CD4-positive, alpha-beta T cell treated with Interleukin-4 for 4 hours (primary cell): ENCODE data around the gene PHF1.
A peak's percentile ranks its signal among the peaks of the same experiment; 100 is the strongest.
"Not testable (repeated sequence)": the region's sequence is repeated elsewhere in the genome, so short reads cannot be mapped to it uniquely, and the experiment has no call there.

Source experiments
- DNase-seq: peaks from one replicate; pipeline ENCODE4 v3.0.0-alpha.2; 2020

Gene PHF1

GRCh38 chr6:33410711-33411631, at the start of gene PHF1:
Gene PHF1 (plus strand): TSS chr6:33411014. CDS start chr6:33412264, 1,250 bp downstream.
- peak; percentile 94 for DNase-seq

GRCh38 chr6:33363486-33363885, 47.3 kb upstream of the PHF1 start:
- DNase-seq = not testable (repeated sequence)

DNA sequence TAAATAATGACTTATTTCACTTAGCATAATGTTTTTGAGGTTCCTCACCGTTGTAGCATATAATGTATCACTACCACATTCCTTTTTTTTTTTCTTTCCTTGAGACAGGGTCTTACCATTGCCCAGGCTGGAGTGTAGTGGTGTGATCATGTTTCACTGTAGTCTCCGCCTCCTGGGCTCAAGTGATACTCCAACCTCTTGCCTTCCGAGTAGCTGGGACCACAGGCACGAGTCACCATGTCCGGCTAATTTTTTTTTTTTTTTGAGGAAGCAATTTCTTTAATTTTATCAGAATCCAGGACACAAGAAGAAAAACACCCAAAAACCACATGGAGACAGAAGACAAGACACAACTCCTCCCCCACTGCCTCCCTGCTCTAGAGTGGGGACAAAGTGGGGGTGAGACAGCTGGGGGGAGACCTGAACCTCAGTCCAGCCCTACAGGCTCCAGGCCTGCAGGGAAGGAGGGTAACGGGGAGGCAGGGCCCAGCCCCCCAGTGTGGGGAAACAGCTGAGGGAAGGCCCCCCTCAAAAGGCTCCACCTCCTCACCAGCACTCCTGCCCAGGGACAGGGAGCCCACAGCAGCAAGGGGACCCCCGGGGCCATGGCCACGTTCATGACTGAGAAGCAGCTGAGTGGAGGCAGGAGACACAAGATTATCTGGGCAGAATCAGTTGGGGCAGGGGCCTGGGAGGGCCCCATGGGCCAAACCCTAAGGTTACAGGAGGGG, 46.2 kb upstream of the PHF1 start:
- DNase-seq = not testable (repeated sequence)

DNA sequence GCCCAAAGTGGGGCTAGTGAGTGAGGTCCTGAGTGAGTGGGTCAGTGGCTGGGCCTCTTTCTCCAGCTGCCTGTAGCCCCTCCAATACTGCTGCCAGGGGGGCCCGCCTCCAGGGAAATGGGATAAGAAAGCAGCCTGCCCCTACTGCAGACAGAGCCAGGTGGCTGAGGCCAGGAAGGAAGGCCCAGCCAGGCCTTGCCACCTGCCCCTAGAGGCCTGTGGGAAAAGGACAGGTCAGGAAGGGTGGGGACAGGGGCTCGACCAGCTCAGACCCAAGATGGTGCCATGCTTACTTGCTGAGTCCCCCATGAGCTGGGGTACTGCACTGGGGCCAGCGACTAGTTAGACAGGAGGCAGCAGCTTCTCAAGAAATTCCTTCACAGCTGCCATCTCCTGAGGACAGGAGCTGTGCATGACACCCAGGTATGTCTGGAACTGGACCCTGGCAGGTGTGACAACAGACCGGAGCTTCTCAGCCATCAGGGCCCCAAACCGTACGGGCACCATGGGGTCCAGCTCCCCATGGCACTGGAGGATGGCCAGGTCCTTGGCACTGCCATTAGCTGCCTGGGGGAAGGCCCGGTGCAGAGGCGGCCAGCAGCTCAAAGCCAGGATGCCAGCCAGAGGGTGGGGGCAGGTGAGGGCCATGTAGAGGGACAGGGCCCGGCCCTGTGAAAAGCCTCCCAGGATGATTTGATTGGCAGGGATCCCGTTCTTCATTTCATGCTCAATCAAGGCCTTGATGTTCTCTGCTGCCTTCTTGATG, 45.4 kb upstream of the PHF1 start:
- DNase-seq = not testable (repeated sequence)

- DNase-seq = no peak
These were observed 43.7 kb upstream of the PHF1 start for GRCh38 chr6:33367009-33367714.

DNA sequence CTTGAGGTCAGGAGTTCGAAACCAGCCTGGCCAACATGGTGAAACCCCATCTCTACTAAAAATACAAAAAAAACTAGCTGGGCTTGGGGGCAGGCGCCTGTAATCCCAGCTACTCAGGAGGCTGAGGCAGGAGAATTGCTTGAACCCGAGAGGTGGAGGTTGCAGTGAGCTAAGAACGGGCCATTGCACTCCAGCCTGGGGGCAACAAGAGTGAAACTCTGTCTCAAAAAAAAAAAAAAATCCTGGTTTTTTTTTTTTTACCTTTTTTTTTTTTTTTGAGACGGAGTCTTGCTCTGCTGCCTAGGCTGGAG, 43.1 kb upstream of the PHF1 start:
- DNase-seq = not testable (repeated sequence)

- not testable (repeated sequence) for DNase-seq
These were observed 38.9 kb upstream of the PHF1 start for GRCh38 chr6:33371901-33372300.

DNA sequence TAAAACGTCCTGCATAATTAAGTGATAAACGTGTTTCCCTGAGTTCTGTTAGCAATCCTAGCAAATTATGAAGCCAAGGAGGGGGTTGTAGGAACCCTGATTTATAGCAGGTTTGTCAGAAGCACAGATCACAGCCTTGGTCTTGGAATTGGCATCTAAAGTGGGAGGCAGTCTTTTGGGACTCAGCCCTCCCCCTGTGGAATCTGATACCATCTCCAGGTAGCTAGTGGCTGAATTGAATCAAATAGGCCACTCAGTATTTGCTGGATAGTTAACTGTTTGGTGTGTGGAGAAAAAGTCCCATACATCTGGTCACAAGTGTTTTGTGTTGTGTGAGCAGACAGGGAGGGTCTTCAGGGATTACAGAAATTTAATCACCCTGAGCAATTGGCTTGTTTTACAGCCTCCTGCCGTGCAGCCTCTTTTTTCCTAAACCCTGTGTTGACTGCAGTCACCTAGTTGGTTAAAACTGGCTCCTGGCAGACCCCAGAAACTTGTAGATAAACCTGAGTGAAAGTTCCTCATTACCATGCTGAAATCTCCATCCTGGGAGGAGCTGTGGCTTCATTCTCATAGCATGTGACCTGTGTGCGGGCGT, 38.2 kb upstream of the PHF1 start:
- no peak for DNase-seq

DNA sequence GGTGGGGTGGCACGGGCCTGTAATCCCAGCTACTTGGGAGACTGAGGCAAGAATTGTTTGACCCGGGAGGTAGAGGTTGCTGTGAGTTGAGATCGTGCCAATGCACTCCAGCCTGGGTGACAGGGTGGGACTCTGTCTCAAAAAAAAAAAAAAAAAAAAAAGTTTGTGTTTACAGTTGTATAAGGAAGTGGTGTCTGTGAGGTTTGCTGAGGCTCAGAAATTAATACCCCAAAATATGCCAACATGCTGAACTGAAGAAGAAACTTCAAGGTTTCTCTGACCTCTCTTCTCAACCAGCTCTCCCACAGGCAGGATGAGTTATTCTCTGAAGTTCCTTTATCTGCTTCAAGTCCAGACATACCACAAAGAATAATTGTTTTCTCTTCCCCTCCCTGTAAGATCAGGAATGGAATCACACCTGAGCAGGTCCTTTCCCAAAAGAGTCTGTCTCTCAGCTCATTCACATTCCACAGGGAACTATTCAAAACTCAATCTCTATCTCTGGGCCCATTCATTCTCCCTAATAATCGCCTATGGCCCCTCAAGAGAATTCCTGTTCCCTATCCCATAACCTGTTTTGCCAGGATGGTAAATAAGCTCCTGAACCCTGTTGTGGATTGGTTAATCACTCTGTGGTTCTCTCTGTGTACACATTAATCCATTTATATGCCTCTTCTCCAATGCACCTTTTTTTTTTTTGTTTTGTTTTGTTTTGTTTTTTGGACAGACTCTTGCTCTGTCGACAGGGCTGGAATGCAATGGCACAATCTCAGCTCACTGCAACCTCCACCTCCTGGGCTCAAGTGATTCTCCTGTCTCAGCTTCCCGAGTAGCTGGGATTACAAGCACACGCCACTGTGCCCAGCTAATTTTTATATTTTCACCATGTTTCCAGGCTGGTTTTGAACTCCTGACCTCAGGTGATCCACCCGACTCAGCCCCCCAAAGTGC, 36.6 kb upstream of the PHF1 start:
- peak; percentile 7 for DNase-seq

DNA sequence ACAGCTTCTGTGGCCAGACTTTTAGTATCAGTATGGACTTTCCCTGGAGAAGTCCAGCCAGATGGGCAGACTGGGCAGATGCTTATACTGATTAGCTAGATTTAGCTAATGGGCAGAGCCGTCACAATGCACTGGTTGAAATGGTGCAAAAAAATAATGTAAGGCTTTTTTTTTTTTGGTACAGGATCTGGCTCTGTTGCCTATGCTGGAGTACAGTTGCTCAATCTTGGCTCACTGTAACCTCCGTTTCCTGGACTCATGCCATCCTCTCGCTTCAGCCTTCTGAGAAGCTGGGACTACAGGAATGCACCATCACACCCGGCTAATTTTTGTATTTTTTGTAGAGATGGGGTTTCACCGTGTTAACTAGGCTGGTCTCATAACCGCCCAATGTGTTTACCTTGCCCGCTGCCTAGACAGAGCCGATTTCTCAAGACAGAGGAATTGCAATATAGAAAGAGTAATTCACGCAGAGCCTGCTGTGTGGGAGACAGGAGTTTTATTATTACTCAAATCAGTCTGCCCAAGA, 35.6 kb upstream of the PHF1 start:
- DNase-seq = no peak

DNA sequence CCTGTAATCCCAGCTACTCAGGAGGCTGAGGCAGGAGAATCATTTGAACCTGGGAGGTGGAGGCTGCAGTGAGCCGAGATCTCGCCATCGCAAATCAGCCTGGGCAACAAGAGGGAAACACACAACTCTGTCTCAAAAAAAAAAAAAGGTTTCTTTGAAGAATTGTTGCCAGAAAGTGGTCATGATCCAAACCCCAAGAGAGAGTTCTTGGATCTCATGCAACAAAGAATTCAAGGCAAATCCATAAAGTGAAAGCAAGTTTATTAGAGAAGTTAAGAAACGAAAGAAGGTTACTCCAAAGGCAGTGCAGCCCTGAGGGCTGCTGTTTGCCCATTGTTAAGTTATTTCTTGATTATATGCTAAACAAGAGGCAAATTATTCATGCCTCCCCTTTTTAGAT, 33.6 kb upstream of the PHF1 start:
- no peak for DNase-seq

GRCh38 chr6:33379184-33379583, 31.6 kb upstream of the PHF1 start:
- DNase-seq = not testable (repeated sequence)

DNA sequence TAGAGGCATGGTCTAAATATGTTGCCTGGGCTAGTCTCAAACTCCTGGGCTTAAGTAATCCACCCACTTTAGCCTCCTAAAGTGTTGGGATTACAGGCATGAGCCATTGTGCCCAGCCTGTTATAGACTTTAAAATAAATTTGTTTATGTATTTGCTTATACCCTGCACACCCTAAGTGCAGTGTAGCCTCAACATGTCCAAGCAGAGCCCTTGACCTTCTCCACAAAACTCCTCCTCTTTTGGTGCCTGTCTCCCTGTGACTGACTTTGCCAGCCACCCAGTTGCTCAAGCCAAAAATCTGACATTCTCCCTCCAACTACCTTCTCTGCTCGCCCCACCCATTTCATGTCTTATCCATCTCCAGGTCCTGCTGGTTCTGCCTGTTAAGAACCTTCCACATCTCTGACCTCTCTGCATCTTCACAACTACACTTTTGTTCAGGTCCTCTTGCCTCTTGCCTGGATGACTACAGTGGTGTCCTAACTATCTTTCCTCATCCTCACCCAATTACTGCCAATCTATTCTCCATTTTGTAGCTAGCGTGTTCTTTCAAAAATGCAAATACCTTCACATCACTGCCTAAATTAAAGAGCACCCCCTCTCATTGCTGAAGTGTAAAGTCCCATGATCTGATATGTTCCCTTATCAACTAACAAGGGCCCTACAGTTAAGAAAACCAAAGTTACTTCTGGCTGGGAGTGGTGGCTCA, 30.4 kb upstream of the PHF1 start:
- no peak for DNase-seq

DNA sequence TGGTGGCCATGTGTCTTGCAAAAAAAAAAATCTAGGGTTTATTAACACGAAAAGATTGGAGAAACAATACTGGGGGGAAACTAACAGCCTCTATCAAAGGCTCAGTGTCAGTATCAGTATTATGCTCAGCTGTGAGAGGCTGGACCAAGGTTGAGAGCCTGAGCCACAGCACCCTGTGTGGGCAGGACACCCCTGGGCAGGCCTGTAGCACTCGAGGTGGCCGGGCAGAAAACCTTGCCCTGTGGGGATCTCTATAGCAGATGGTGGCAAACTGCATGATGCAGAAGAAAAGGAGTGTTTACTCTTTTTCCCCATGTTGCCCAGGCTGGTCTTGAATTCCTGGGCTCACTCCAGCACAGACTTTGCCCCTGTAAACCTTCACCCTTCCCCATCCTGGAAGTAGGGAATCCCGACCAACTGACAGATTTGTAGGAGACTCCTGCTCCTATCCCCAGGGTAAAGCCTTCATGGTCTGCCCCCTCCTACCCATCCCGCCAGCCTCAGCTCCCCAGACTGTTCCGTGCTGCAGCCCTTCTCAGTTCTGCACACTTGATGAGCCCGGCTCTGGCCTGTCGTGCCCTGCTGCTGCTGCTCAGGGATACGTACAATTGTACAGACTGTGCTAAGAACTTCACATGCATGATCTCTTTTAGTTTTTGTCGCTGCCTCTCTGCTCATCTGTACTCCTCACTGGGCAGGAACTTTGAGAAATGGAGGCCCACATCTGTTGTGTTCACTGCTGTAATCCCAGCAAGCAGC, 27.2 kb upstream of the PHF1 start:
- no peak for DNase-seq

- no peak for DNase-seq
These were observed 26.2 kb upstream of the PHF1 start for GRCh38 chr6:33384581-33385020.

- no peak for DNase-seq
These were observed 20.6 kb upstream of the PHF1 start for GRCh38 chr6:33390173-33390572.

GRCh38 chr6:33390767-33391277, 20.0 kb upstream of the PHF1 start:
- no peak for DNase-seq

DNA sequence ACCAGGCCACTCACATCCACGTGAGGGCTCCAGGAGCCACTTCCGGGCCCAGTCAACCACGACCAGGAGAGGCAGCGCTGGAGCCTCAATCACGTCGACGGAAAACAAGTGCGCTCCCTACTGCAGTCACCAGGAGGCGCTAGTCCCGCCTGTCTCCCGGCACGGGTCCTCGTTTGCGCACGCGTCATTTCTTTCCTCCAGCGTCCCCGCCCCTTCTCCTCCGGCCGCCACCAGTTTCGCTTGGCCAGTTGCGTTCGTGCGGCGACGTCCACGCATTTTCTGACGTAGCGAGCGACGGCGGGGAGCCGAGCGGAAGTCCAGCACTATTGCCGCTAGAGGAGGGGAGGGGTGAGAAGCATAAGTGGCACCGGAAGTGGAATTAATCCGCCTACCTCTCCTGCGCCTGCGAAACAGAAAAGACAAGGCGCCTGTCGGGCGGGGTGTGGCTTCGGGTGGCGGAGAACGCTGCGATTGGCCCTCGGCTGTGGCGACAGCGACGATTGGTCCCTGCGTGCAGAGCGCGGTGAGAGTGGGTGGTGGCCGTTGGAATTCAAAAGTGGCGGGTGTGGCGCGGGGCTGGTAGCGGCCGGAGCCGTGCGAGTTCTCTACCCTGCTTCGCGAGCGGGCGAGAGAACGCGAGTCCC, 19.4 kb upstream of the PHF1 start, which contains the start of gene KIFC1:
KIFC1 (plus strand) TSS at position 546 of the 644 bp plus-strand sequence. CDS start 163 bp downstream, outside the sequence.
- DNase-seq = peak; percentile 100
